ENCODE results near the gene KPNB1. TPM values are rescaled to one million over a fixed set of nuclear protein-coding genes. Genes with fewer than 3 reads are reported as not detected.

KPNB1 gene
- total RNA-seq, 4 donors from 2014 or later = 72.3 to 276 (median 135) TPM

DNA sequence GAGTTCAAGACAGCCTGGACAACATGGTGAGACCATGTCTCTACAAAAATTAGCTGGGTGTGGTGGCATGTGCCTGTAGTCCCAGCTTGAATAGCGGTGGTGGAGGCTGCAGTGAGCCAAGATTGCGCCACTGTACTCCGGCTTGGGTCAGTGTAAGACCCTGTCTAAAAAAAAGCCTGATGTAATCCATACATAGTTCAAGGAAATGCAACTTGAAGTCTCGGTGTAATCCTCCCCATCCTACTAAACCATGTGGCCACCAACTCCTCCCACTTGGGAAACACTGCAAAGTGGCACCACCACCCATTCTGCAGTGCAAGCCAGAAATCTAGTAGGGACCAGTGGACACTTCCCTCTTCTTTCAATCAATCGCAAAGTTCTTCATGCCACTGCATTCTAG lies 5.4 kb upstream of the KPNB1 start:
- no peak overlapping the region for H3K27ac ChIP-seq
- no peak overlapping the region for H3K4me3 ChIP-seq
- DNase-seq = no peak
- H3K9me3 ChIP-seq = no peaks in the 10 kb centered on the region
- peaks cover 0 to 8% (median 0%) of the 10 kb centered on the region in 4 donors for H3K4me1 ChIP-seq
- H3K27me3 ChIP-seq = no peaks in the 10 kb centered on the region
- H3K36me3 ChIP-seq = no peaks in the 10 kb centered on the region
- TF ChIP-seq, protein P1, sequence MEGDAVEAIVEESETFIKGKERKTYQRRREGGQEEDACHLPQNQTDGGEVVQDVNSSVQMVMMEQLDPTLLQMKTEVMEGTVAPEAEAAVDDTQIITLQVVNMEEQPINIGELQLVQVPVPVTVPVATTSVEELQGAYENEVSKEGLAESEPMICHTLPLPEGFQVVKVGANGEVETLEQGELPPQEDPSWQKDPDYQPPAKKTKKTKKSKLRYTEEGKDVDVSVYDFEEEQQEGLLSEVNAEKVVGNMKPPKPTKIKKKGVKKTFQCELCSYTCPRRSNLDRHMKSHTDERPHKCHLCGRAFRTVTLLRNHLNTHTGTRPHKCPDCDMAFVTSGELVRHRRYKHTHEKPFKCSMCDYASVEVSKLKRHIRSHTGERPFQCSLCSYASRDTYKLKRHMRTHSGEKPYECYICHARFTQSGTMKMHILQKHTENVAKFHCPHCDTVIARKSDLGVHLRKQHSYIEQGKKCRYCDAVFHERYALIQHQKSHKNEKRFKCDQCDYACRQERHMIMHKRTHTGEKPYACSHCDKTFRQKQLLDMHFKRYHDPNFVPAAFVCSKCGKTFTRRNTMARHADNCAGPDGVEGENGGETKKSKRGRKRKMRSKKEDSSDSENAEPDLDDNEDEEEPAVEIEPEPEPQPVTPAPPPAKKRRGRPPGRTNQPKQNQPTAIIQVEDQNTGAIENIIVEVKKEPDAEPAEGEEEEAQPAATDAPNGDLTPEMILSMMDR (IDR thresholded peaks at IDR 0.05) = no peak
- TF ChIP-seq POLR2A (IDR thresholded peaks at IDR 0.05) = no peak

DNA sequence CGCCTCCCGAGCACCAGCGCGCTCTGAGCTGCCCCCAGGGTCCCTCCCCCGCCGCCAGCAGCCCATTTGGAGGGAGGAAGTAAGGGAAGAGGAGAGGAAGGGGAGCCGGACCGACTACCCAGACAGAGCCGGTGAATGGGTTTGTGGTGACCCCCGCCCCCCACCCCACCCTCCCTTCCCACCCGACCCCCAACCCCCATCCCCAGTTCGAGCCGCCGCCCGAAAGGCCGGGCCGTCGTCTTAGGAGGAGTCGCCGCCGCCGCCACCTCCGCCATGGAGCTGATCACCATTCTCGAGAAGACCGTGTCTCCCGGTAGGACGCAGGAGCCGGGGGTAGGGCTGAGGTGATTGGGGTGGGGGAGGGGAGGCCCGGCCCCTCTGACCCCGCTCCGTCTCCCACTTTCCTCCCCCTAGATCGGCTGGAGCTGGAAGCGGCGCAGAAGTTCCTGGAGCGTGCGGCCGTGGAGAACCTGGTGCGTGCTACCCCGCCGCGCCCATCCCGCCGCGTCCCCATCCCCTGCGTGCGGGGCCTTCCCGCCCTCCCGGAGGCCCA lies 329 bp downstream of the KPNB1 start:
- Histone ChIP-seq H3K36me3 (peaks cover 0 to 30% (median 0%) of the 10 kb centered on the region in 3 donors), H3K9me3 (no peaks in the 10 kb centered on the region), H3K27ac (peak overlapping the region; percentile 96 to 98 (median 97)), H3K4me1 (peaks cover 0 to 23% (median 4%) of the 10 kb centered on the region in 4 donors), H3K4me3 (peak overlapping the region; percentile 73 to 99 (median 88)), H3K27me3 (no peaks in the 10 kb centered on the region)
- TF ChIP-seq, protein P1 (IDR thresholded peaks at IDR 0.05) = no peak
- TF ChIP-seq POLR2A (IDR thresholded peaks at IDR 0.05) = peak in 1 of 2 donors; percentile 51
- peak in 2 of 3 donors; percentile 40 to 74 for DNase-seq

DNA sequence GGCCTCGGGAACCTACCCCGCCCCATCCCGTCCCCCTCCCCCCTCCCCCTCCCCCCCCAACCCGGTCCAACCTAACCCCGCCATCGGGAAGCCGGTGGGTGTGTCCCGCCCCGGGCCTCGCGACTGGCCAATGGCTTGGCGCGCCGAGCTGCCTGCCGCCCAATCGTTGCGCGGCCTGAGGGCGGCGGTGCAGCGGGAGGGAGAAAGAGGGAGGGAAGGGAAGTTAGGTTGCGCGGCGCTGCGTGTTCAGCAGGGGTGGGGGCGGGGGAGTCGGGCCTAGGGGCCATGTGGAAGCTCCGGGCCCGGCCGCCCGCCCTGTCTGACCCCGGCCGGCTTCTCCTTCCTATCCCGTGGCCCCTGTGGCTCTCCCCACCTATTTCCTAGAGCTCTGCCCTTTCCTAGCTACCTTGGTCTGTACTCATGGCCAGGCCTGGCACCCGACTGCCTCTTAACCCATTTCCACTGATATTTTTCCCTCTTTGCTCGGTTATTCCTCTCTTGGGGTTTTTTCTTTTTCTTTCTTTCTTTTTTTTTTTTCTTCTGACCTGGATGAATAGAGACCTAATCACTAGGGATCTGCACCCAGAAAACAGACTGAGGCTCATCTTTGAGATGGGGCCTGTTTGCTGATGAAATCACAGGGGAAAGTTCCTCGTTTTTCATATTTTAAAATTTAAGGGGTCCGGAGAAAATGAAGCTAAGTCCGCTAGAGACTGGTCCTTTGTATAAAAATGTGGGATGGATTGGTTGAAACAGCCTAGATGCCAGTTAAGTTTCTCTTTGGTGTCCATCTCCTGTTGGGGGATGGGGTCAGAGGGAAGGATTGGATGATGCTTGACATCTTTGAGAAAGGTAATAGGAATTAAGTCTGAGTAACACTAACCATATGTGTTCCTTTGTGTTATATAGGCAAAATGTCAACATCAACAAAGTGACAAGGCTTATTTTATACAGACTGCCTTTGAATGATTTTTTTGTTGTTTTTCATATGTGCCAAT lies 1.1 kb downstream of the KPNB1 start:
- peak; percentile 93 to 97 (median 96) for DNase-seq
- H3K36me3 ChIP-seq = peaks cover 0 to 37% (median 0%) of the 10 kb centered on the region in 3 donors
- H3K9me3 ChIP-seq = no peaks in the 10 kb centered on the region
- H3K27ac ChIP-seq = peak overlapping the region; percentile 96 to 98 (median 97)
- H3K4me3 ChIP-seq = peak overlapping the region; percentile 73 to 99 (median 88)
- TF ChIP-seq, protein P1 (IDR thresholded peaks at IDR 0.05) = no peak
- no peak for TF ChIP-seq POLR2A (IDR thresholded peaks at IDR 0.05)
- H3K4me1 ChIP-seq = peaks cover 0 to 23% (median 4%) of the 10 kb centered on the region in 4 donors
- no peaks in the 10 kb centered on the region for H3K27me3 ChIP-seq

DNA sequence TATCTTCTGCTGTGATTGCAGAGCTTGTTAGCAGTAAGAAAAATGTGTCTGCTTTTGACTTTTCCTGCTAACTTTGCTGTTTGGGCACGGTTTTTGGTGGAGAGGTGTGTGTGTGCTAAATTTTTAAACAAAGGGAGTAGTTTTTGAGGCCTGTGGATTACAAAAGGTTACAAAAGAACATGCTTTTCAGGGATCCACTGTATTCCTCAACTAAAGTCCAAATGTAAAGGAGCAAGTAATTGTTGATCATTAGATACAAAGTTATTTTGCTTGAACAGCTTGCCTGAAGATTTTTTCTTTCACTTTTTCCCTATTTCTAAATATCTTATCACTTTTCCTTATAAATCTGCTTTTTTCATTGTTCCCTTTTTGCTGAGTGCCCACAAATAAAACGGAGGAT lies 2.0 kb downstream of the KPNB1 start:
- Histone ChIP-seq H3K9me3 (no peaks in the 10 kb centered on the region), H3K27ac (no peak overlapping the region), H3K4me3 (no peak overlapping the region), H3K4me1 (peaks cover 0 to 23% (median 4%) of the 10 kb centered on the region in 4 donors), H3K36me3 (peaks cover 0 to 45% (median 0%) of the 10 kb centered on the region in 3 donors), H3K27me3 (no peaks in the 10 kb centered on the region)
- no peak for DNase-seq
- TF ChIP-seq POLR2A (IDR thresholded peaks at IDR 0.05) = no peak
- TF ChIP-seq, protein P1 (IDR thresholded peaks at IDR 0.05) = no peak

DNA sequence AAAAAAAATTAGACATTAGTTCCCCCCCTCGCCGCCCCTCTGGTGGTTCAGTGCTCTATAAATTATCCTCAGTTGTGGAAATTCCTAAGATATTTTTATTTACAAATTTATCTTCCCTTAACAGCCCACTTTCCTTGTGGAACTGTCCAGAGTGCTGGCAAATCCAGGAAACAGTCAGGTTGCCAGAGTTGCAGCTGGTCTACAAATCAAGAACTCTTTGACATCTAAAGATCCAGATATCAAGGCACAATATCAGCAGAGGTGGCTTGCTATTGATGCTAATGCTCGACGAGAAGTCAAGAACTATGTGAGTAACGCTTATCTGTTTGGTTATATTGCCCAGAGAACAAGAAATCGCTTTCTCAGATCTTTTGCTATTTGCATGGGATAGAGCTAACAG lies 2.9 kb downstream of the KPNB1 start:
- no peak overlapping the region for H3K27ac ChIP-seq
- H3K36me3 ChIP-seq = peaks cover 0 to 53% (median 0%) of the 10 kb centered on the region in 3 donors
- TF ChIP-seq, protein P1 (IDR thresholded peaks at IDR 0.05) = no peak
- no peak for TF ChIP-seq POLR2A (IDR thresholded peaks at IDR 0.05)
- no peak overlapping the region for H3K4me3 ChIP-seq
- no peak for DNase-seq
- no peaks in the 10 kb centered on the region for H3K9me3 ChIP-seq
- peaks cover 0 to 23% (median 4%) of the 10 kb centered on the region in 4 donors for H3K4me1 ChIP-seq
- no peaks in the 10 kb centered on the region for H3K27me3 ChIP-seq

Data from Peyer's patch (tissue), 4 donors.